HCT116 (cell line): ENCODE results near the gene WNT16.

Experiments used
- CEBPB ChIP-seq: IDR thresholded peaks from 2 replicates; pipeline ENCODE4 v1.6.1; 2012; ENCODE audit warnings: low read depth
- EZH2 ChIP-seq: fragments of 200-600 bp; sonication (generic); IDR thresholded peaks from 2 replicates; pipeline ENCODE4 v1.6.1; 2017; ENCODE audit warnings: antibody characterized with exemption, mixed run types
- POLR2AphosphoS5 ChIP-seq: IDR thresholded peaks from 2 replicates; pipeline ENCODE4 v1.6.1; 2011; ENCODE audit warnings: mild to moderate bottlenecking, low read depth, low read length, moderate library complexity
- RAD21 ChIP-seq: IDR thresholded peaks from 2 replicates; pipeline ENCODE4 v1.6.1; 2012; ENCODE audit warnings: low read depth, mild to moderate bottlenecking
- REST ChIP-seq: IDR thresholded peaks from 2 replicates; pipeline ENCODE4 v1.6.1; 2012; ENCODE audit warnings: low read depth
- YY1 ChIP-seq: IDR thresholded peaks from 2 replicates; pipeline ENCODE4 v1.6.1; 2011; ENCODE audit warnings: low read length, low read depth, moderate library complexity, mild to moderate bottlenecking; ENCODE audit not compliant: insufficient replicate concordance; ENCODE audit errors: extremely low read depth
- TF ChIP-seq, protein P1 (sequence below), 3 experiments: fragments of 200-600 bp in 1 of 3; sonication (generic) in 1 of 3; IDR thresholded peaks in 2 of 3; conservative IDR thresholded peaks in 1 of 3; 2 replicates each; pipeline ENCODE4 v1.5.1; 2012 to 2017; ENCODE audit warnings: low read depth in 2 of 3, low read length in 2 of 3, antibody characterized with exemption in 1 of 3, borderline replicate concordance in 1 of 3, control low read depth in 1 of 3, mild to moderate bottlenecking in 1 of 3, mixed read lengths in 1 of 3, mixed run types in 1 of 3, moderate library complexity in 1 of 3; ENCODE audit not compliant: insufficient read depth in 1 of 3

- TF ChIP-seq POLR2AphosphoS5, result no peak
- TF ChIP-seq, protein P1, sequence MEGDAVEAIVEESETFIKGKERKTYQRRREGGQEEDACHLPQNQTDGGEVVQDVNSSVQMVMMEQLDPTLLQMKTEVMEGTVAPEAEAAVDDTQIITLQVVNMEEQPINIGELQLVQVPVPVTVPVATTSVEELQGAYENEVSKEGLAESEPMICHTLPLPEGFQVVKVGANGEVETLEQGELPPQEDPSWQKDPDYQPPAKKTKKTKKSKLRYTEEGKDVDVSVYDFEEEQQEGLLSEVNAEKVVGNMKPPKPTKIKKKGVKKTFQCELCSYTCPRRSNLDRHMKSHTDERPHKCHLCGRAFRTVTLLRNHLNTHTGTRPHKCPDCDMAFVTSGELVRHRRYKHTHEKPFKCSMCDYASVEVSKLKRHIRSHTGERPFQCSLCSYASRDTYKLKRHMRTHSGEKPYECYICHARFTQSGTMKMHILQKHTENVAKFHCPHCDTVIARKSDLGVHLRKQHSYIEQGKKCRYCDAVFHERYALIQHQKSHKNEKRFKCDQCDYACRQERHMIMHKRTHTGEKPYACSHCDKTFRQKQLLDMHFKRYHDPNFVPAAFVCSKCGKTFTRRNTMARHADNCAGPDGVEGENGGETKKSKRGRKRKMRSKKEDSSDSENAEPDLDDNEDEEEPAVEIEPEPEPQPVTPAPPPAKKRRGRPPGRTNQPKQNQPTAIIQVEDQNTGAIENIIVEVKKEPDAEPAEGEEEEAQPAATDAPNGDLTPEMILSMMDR (IDR thresholded peaks at IDR 0.05 in 2 of 3, conservative IDR thresholded peaks at IDR 0.05 in 1 of 3; ENCODE audit: borderline replicate concordance in 1 of 3, insufficient read depth in 1 of 3, low read depth in 2 of 3, low read length in 2 of 3), result no peak
- TF ChIP-seq EZH2, result no peak
- TF ChIP-seq YY1, result no peak
- TF ChIP-seq REST, result no peak
- TF ChIP-seq RAD21, result no peak
- no peak for TF ChIP-seq CEBPB
Observed at GRCh38 chr7:121282129-121282528, 46.7 kb upstream of the WNT16 start.
